Measurements from ENCODE around the gene TOE1.

GRCh38 chr1:45373573-45373972 is 33.6 kb downstream of the TOE1 start:
- no peak for TF ChIP-seq CTCF (conservative IDR thresholded peaks at IDR 0.05 in 1 of 2, IDR thresholded peaks at IDR 0.05 in 1 of 2; ENCODE audit: low read depth in 1 of 2, low read length in 2 of 2)
- no peak for TF ChIP-seq EZH2 (IDR thresholded peaks at IDR 0.05; ENCODE audit: low read length, missing control alignments)
